Hematopoietic multipotent progenitor cell (in vitro differentiated cells): ENCODE results near the gene PDLIM4. TPM values are rescaled to one million over a fixed set of nuclear protein-coding genes. Genes with fewer than 3 reads are reported as not detected.

Experiments
- DNase-seq, 3 donors: peaks; one replicate each; pipeline ENCODE4 v3.0.0-alpha.2; 2011 to 2015; ENCODE audit warnings: low read depth in 2 of 3, low spot score in 2 of 3
- total RNA-seq: library from RNA; depleted of rRNA; stranded (reverse); fragments of >200 nt; gene quantifications from one replicate; pipeline ENCODE4 v1.2.3, GENCODE V29; 2012

The PDLIM4 gene
- total RNA-seq, 1 donor = 1.6 TPM

DNA sequence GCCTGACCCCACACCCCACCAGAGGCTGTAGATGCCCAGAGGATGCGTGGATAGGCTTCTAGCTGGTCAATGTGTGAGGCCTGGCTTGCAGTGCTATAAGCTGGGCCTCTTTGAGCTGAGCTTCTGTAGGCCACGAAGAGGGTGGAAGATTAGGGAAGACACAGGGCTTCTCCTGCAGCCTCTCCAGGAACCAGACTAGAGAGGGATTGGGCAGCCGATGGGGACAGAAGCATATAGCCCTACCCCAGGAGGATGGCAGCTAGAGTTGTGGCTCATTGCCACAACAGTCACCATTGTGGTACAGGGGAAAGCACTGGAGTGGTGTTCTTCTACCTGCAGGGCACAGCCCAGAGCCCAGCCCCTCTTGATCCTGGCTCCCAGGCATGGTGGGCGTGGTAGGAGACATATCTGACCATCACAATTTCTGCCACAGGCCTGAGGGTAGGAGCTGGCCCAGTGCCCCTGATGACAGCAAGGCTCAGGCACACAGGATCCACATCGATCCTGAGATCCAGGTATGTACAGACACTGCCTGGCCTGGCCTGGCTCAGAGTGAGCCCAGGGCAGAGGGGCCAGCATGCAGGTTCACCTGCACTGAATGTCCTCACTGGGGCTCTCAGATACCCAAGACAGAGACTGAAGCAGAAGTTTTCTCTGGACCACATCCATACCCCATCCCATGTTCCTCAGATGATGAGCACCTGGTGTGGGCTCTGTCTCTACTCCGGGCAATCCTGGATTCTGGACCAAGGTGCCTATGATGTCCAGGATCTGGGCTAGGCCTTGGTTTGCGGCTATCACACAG, 8.7 kb downstream of the PDLIM4 start:
- DNase-seq = no peak

DNA sequence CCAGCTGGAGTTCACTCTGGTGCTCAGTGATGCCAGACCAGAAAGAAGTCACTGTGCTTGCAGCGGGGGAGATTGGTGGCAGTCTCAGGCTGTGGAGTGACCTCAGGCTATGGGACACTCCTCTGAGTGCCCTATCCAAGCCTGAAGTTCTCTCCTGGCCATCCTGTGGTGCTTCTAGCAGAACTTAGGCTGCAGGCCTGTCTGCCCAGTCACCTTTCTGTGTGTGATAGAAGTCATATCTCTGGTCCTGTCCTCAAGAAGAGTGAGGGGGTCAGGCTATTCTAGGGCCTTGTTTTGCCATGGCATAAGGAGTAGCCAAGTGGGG, 9.3 kb downstream of the PDLIM4 start:
- DNase-seq = no peak

DNA sequence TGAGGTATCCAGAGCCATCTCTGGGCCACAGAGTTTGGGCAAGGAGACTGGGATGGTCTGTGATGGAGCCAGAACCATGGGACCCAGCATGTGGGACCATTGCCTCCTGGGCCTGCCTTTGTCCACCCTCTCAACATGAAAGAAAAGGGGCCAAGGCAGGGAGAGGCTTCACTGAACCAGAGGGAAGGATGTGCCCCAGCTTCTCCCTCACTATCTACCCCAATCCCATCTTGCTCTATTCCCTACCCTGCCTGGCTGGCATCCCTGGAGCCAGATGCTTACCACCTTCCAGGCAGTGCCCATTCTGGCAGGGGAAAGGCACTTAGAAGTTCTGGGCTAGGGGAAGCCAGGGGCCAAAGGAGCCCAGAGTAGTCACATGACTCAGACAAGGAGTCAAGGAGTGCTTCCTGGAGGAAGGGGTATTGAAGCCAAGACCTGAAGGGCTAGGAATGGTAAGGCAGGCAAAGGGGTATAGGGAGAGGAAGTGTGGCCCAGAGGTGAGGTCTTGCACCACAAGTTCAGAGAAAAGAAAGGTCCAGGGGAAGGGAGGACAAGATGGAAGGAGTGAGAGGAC, 9.8 kb downstream of the PDLIM4 start:
- DNase-seq = no peak

DNA sequence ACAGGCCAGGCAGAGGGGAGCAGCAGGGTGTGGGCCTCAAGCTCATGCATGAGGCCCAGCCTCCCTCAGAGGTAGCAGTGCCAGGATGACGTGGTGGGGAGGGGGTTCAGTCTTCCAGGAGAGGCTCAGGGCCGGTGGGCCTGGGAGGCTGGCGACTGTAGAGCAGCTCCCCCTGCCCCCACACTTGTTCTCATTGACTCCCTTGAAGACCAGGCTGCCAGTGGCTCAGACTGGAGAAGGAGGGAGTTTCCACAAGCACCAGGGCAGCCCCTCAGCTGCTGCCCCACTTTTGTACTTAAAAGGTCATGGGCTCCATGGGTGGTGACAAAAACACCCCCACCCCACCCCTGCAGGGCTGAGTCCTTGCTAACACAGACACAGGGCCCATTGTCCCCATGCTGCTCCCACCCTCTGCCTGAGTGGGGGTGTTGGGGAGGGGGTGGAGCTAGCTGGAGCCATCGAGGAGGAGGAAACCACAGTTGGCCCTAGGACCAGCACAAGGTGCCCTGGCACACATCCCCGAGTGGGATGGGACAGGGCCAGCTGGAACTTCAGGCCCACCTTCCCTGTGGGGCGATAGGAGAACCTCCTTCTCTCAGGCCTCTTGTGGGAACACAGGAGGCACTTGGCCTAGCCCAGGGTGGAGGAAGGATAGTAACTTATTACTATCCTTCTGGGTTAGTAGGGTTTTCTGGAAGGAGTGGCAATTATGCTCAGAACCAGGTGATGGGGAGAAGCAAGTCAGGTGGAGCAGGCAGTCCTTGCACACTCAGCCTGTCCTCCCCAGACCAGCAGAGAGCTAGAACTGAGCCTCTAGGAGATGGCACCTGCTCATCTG, 10.7 kb downstream of the PDLIM4 start:
- no peak for DNase-seq

DNA sequence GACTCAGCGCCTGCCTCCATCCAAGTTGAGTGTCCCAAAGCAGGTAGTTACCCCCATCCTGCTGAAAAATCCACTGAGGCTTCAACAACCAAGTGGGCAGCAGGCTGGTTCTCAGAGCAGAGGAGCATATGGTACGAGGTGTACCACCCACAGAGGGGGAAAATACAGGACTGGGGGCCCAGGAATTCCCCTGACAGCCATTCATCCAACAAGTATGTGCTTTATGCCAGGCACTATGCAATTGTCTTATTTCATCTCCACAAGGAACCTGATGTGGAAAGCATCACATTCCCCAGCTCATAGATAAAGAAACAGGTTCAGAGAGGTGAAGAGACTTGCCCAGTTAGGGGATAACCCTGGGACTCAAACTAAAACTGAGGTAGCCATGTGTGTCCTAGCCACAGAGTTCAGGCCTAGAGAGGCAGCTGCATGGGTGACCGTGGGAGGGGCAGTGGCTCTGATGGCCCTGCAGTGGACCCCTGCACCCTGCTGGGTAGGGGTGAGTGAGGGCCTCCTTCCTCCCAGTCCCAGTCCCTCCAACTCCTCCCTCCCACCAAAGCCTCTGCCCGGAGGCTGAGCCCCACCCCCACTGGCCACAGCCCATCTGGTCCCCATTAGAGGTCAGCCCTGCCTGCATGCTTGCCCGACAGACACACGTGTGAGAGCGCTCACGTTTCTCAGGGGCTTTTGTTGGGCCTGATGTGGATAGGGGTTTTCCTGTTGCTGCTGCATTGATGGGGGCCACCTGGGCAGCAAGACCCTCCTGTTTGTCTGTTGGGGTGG, 11.5 kb downstream of the PDLIM4 start:
- no peak for DNase-seq

DNA sequence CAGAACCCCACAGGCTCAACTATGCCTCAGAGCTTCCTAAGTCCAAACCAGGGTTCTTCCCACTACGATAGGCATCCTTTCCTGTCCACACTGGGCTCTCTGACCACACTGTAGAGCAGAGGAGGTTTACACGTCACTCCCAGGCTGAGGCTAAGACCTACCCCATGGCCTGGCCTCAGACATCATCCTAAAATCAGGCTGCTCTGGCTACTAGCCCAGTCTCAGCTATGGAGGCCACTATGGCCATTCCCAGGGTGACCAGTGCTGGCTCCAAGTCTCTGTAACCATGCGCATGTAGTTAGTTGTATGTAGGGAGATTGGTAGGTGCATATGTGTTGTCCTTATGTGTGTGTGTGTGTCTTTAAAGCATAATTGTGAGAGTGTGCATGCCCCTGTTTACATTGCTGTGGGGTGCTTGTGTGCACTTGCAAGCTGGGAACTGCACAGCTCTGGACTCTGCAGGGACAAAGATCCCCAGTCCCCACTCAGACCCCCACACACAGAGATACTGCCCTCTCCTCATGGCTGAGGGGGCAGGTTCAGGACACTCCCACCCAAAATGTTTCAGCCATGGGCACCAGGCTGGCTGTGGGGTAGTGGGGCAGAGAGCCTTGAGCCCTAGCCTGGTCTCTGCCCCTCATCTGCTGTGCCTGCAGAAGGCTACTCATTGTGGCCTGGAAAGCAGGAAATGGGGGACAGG, 12.3 kb downstream of the PDLIM4 start:
- no peak for DNase-seq

DNA sequence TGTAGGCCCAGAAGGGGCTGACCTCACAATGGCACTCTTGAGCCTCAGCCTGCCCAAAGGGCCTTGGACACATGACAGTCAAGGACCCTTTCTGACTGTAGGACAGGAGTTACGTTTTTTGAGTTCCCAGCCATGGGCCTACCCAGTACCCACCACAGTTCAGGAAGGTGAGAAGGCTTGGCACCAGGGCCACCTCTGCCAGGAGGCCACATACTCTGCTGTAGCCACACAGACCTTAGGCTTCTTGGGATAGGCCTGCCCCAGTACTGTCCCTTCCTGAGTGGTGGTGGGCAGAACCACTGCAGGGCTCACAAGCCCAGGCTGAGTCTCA, 12.8 kb downstream of the PDLIM4 start:
- DNase-seq = no peak

DNA sequence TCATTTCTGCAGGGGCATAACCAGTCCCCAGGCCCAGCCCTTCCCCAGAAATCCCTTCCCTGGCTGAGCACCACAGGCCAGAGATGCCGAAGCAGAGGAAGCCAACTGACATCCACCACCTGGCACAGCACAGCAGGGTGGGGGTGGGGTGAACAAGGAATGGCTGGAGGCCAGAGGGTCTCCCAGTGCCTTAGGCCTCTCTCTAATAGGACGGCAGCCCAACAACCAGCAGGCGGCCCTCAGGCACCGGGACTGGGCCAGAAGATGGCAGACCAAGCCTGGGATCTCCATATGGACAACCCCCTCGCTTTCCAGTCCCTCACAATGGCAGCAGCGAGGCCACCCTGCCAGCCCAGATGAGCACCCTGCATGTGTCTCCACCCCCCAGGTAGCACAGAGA, 13.2 kb downstream of the PDLIM4 start:
- no peak for DNase-seq

DNA sequence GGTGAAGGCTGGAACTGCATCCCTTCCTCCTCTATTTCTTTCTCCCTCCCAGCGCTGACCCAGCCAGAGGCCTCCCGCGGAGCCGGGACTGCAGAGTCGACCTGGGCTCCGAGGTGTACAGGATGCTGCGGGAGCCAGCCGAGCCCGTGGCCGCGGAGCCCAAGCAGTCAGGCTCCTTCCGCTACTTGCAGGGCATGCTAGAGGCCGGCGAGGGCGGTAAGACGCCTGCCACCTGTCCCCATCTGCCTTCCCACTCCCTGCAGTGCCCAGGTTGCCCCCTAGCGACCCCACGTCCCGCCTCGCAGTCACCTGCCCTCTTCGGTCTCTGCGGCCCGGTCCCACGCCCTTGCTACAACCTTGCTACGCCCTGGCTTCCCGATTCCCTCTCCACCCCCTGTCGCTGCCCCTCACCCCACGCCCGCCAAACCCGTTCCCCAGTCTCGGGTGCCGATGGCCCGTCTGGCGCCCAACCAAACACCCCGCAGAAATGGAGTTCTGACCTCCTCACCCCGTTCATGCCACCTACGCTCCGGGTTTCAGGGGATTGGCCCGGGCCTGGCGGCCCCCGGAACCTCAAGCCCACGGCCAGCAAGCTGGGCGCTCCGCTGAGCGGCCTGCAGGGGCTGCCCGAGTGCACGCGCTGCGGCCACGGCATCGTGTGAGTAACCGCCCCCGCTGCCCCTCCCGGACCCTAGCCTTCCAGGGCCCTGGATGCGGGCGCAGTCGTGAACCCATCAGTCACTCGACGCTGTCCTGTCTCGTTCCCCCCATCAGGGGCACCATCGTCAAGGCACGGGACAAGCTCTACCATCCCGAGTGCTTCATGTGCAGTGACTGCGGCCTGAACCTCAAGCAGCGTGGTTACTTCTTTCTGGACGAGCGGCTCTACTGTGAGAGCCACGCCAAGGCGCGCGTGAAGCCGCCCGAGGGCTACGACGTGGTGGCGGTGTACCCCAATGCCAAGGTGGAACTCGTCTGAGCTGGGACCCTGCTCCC, 14.1 kb downstream of the PDLIM4 start:
- peak in 1 of 3 donors; percentile 30 for DNase-seq

DNA sequence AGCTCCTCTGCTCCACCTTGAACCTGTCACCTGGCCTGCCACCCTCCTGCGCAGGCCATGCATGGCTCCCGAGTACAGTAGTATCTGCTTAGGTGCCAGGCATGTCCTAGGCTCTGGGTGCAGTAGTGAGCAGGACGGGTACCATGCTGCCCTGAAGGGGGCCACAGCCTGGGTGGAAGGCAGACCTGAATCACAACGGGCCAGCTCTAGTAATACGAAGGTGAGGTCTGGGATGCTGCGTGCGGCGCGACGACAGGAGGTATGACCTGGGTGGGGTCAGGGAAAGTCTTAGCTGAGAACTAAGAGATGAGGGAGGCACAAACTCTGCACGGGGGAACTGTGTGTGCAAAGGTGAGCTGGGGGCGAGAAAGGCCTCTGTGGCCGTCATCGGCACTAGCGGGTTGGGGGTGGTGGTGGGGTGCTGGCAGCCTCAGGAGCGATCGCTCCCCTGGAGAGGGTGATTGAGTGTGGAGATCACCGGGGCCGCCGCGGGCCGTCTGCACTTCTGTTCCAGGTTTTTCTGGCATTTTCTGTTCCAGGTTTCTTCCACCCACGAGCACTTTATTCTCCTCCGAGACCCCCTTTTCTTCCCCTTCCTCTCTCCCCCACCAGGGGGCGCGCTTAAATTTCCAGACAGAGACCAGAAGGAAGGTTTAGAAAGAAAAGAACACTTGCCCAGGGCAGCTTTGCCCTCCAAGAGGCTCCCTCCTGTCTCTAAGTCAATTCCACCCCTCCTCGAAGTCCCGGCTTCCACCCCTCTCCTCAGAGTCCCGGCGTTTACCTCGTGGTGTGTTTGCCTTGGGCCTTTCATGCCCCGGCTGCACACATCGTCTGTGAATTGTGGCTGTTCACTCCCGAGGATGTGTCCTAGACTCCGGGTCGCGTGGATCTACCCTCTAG, 15.1 kb downstream of the PDLIM4 start:
- peak in 2 of 3 donors; percentile 69 to 88 for DNase-seq

DNA sequence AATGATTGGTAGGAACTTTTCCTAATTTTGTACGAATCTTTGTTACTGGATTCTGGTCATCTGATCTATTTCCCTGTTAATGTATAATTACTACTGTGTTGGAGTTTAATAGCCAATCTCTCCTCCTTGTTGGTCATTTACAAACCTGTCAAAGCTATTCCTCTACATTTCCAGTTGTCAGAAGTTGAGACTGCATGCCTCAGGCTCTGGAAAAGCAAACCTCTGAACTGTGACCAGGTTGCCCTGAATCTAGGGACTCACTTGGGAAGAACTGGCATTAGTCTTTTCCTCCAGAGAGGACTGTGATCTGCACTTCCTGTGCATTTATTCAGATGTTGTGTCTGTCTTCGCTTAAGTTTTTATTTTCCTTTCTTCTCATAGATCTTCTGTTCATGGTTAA, 16.1 kb downstream of the PDLIM4 start:
- no peak for DNase-seq

DNA sequence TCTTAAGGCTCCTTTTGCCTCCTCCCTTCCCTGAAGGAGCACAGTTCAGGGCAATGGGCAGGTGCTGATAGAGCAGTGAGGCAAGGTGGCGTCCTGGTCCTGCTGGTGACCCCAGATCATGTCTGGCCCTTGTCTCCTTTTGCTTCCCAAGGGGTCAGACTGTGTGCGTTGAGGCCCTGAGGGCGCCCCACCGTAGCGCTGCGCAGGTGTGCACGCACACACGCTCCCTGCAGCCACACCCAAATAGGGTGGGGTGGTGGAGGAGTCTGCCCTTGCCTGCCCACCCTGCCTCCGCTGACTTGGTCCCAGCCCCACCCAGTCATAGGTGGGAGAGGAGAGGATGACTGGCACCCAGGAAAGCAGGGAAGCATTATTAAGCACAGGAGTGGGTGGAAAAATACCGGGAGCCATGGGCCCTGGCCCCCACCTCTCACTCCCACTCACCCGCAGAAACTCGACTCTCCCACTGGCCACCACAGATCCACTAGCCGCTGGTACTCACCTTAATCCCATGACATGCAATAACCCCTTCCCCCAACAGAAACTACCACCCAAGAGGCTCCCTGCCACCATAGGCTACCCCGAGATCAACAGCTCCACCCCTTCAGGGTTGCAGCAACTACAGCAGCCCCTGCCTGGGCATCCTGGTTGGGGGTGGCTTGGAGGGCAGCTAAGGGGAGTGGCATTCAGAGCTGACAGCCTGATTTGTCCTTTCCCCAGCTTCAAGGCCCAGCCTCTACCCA, 16.7 kb downstream of the PDLIM4 start:
- DNase-seq = no peak

DNA sequence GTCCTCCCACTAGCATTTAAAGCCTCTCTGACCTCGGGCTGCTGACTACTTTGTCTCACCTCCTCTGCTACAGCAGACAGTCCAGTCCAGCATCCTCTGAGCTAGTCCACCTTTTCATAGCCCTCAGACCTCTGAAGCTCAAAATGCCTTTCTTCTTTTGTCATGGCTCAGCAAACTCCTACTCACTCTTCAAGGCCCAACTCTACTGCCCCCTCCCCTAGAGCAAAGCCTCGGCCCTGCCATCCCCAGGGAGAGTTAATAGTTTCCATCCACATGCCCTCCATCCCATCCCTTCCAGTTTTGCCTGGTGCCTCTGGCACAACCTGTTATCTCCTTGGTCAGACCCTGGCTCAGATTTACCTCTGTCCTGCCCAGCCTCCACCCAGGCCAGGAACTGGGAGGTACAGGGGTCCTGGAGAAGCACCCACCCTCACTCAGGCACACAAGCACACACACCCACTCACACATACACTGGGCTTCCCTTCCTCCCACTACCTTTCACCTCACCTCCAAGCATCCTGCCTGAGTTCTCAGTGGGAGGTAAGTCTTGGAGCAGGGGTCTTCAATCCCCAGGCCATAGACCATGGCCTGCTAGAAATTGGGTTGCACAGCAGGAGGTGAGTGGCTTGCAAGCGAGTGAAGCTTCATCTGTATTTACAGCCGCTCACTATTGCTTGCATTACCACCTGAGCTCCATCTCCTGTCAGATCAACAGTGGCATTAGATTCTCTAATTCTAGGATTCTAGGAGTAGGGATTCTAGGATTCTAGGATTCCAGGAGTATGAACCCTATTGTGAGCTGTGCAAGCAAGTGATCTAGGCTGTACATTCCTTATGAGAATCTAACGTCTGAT, 18.1 kb downstream of the PDLIM4 start:
- DNase-seq = no peak

DNA sequence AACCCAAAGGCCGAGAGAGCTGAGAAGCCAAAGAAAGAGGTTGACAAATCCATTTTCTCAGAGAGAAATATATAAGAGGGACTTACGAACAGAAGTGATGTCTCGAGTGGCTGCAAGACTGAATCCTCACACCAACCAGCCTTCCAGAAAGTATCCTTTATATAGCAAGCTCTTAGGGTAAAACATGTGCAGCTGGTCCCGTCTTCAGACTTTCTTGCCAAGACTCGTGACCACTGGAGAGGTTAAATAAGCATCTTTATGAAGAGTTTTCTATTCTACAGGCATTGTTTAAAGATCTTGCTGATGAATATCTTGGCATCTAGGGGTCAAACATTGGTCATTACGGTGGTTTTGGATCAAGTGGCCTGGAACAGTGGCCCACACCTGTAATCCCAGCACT, 19.8 kb downstream of the PDLIM4 start:
- no peak for DNase-seq

DNA sequence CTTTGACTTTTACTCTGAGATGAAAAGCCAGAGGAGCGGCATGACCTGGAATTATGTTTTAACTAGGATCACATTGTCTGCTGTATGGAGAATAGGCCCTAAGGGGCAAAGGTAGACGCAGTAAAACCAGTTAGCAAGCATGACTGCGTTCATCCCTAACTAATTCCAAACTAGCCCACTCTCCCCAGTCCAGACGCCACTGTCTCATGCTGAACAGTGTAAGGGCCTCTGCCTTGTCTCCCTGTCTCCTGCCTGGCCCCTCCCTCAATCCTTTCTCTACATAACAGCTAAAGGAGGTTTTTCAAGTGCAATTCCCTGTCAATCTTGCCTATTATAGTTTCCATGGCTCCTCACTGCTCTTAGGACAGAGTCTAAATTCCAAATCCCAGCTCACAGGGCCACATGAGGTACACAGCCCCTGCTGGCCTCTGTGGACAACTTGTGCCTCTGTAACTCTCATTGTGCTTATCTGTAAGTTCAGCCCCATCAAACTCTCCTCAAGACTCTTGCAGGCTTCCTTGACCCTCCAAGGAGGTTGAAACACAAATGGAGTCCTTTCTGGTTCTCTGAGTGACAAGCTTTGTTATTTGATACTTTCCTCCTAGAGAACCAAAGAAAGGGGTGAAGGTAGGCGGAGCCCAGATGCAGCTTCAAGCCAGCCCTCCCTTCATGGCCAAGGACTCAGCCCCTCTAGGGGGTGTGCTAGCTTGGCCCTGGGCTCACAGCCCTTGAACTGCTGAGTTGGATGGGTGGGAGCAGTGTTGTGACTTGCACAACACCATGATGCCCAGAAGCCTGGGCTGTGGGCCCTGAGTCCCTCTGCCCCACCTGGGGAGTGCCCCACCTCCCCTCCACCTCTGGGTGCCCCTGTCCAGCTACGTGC, 20.7 kb downstream of the PDLIM4 start:
- no peak for DNase-seq

DNA sequence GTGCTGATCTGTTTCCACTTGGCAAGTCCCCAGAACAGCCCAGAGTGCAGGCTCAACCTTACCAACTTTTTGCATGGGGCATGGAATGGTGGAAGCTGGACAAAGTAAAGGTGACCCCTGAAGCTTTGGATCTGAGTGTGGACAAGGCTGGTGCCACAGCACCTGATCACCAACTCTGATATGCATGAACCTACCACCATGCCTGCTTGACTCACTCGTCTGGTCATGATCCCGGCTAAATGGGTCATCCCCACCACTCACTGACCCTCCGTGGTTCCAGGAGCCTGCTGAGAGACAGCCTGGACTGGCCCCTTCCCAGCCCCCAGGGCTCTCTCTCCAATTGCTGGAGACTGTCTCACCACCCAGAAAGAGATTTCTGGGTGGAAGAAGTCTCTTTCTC, 22.3 kb downstream of the PDLIM4 start:
- DNase-seq = no peak
